ENCODE measurements around the gene MBD5.
"Not testable (repeated sequence)": the region's sequence is repeated elsewhere in the genome, so short reads cannot be mapped to it uniquely, and the experiment has no call there.

Gene MBD5

DNA sequence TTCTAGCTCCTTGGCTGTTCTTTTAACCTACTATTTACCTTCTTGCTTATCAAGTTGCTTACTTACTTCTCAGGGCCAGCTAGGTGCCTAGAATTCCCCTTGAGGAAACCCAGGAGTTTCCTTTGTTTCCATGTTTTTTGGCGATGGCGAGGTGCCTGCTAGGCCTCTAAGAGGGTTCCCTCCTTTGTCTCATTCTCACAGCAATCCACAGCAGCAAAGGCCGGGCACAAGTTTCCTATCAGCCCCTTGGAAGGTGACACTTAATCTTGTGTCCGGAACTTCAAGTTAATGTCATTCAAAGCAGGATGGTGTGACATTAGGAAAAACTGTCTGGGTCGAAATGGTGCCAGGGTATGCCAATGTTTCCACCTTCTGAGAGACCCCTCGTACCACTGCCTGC lies 521.7 kb downstream of the MBD5 start:
- Histone ChIP-seq H3K4me3 (ENCODE audit: low read depth, low read length) (no peak overlapping the region), H3K36me3 (ENCODE audit: control insufficient read depth, insufficient read depth, low read length) (no peaks in the 10 kb centered on the region), H3K4me1 (ENCODE audit: control insufficient read depth, insufficient read depth, low read length) (no peaks in the 10 kb centered on the region), H3K9ac (ENCODE audit: low read depth, low read length) (no peak overlapping the region), H3K27ac (ENCODE audit: low read depth, low read length) (no peak overlapping the region), H3K27me3 (ENCODE audit: control insufficient read depth, insufficient read depth, low read length) (no peaks in the 10 kb centered on the region), H3K9me3 (ENCODE audit: control insufficient read depth, insufficient read depth, low read length) (no peaks in the 10 kb centered on the region)

DNA sequence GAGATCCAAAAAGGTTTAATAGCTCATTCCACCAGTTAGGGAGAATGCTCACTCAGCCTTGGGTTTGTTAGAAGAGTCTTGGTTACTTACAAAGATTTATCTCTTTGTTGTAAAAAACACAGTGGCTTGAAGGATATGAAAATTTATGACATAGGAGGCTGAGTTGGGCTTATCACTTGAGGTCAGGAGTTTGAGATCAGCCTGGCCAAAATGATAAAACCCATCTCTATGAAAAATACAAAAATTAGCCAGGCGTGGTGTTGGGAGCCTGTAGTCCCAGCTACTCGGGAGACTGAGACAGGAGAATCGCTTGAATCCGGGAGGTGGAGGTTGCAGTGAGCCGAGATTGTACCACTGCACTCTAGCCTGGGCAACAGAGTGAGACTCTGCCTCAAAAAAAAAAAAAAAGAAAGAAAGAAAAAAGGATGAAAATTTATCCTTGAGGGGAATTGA lies 522.2 kb downstream of the MBD5 start:
- not testable (repeated sequence) for H3K27ac ChIP-seq (ENCODE audit: low read depth, low read length); H3K9ac ChIP-seq (ENCODE audit: low read depth, low read length); H3K4me3 ChIP-seq (ENCODE audit: low read depth, low read length); H3K27me3 ChIP-seq (ENCODE audit: control insufficient read depth, insufficient read depth, low read length); H3K36me3 ChIP-seq (ENCODE audit: control insufficient read depth, insufficient read depth, low read length); H3K9me3 ChIP-seq (ENCODE audit: control insufficient read depth, insufficient read depth, low read length); H3K4me1 ChIP-seq (ENCODE audit: control insufficient read depth, insufficient read depth, low read length)

DNA sequence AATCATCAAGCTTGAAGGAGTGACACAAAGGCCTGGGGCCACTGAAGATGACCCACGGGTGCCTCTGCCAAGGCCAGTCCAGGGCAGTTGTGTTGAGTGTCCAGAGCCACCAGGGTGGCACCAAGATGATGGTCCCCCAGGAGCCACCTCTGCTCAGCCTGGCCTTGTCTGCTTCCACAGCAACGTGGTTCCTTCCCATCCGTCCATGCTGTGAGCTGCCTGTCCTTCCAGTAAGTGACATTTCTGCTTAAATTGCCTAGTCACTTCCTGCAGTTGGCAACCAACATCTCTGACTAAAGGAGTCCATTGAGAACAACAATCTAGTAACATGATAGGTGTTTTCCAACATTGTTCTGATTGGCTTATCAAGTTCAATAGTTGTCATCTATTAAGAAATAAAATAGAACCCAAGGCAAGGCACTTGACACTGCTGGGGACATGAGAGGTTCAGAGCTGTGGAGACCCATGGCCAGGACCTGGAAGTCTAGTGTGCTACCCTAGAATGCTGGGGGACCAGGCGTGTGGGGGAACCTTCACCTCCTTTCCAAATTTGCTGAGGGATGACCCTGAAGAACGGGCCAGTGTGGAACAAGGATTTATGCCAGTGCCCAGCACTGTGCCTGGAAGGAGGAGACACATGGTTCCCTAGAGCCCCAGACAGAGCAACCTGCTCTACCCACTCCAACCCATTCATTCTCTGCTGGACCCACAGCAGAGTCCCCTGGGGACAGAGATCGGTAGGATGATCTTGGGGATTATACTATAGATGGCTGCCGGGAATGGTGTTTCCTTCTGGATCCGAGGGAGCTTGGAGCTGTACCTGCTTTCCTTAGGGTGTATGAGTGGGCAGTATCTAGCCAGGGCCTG lies 524.7 kb downstream of the MBD5 start:
- H3K9ac ChIP-seq (ENCODE audit: low read depth, low read length) = no peak overlapping the region
- no peak overlapping the region for H3K27ac ChIP-seq (ENCODE audit: low read depth, low read length)
- H3K4me1 ChIP-seq (ENCODE audit: control insufficient read depth, insufficient read depth, low read length) = no peaks in the 10 kb centered on the region
- no peaks in the 10 kb centered on the region for H3K27me3 ChIP-seq (ENCODE audit: control insufficient read depth, insufficient read depth, low read length)
- no peaks in the 10 kb centered on the region for H3K36me3 ChIP-seq (ENCODE audit: control insufficient read depth, insufficient read depth, low read length)
- no peaks in the 10 kb centered on the region for H3K9me3 ChIP-seq (ENCODE audit: control insufficient read depth, insufficient read depth, low read length)
- no peak overlapping the region for H3K4me3 ChIP-seq (ENCODE audit: low read depth, low read length)

DNA sequence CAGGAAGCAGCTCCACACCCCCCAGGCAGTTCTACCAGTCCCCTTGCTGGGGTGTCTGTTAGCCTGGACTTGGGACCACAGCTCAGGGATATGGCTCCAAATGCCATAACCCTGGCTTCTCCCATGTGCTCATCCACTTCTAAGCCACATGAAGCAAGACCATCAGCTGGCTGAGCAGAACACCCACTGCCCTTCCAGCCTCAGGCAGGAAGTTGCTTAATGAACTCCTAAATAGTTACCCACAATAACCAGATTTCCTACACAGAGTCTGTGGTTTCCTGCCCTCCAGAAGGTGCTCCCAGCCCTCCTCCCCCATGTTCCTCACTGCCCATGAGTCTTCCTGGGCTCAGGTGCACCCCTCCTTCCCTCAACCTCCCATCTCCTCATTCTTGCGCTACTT lies 525.4 kb downstream of the MBD5 start:
- H3K4me3 ChIP-seq (ENCODE audit: low read depth, low read length) = no peak overlapping the region
- H3K9ac ChIP-seq (ENCODE audit: low read depth, low read length) = no peak overlapping the region
- H3K9me3 ChIP-seq (ENCODE audit: control insufficient read depth, insufficient read depth, low read length) = no peaks in the 10 kb centered on the region
- no peaks in the 10 kb centered on the region for H3K4me1 ChIP-seq (ENCODE audit: control insufficient read depth, insufficient read depth, low read length)
- H3K27ac ChIP-seq (ENCODE audit: low read depth, low read length) = no peak overlapping the region
- H3K27me3 ChIP-seq (ENCODE audit: control insufficient read depth, insufficient read depth, low read length) = no peaks in the 10 kb centered on the region
- H3K36me3 ChIP-seq (ENCODE audit: control insufficient read depth, insufficient read depth, low read length) = no peaks in the 10 kb centered on the region

DNA sequence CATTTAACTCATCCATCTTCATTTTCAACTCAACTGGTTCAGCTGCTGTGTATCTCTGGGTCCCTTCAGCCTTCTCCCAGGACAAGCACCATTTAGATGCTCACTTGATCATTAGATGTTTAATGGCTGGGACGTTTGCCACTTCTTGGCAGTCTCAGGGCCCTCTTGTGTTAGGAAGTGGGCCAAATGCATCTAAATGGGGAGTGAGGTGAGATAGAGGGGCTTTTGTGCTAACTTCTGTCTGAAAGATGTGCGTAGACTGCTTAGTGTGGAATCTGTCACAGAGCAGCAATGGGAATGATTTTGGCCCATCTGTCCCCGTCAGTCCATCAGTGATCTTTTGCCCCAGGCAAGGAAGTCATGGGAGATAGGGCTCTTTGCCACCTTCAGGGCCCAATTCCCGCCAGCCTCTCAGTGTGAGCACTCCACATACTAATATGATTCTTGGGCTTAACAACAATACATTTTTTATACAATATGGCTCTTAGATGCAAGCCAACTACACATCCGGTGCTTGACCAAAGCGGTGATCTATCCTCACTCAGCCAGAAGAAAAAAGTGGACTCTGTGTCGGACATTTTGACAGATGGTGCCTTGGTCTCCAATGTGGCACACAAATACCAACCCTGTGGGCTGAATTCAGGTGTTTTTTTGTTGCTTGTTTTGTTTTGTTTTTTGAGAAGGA lies 528.0 kb downstream of the MBD5 start:
- H3K9me3 ChIP-seq (ENCODE audit: control insufficient read depth, insufficient read depth, low read length) = no peaks in the 10 kb centered on the region
- H3K4me1 ChIP-seq (ENCODE audit: control insufficient read depth, insufficient read depth, low read length) = peaks cover 4% of the 10 kb centered on the region
- no peaks in the 10 kb centered on the region for H3K36me3 ChIP-seq (ENCODE audit: control insufficient read depth, insufficient read depth, low read length)

DNA sequence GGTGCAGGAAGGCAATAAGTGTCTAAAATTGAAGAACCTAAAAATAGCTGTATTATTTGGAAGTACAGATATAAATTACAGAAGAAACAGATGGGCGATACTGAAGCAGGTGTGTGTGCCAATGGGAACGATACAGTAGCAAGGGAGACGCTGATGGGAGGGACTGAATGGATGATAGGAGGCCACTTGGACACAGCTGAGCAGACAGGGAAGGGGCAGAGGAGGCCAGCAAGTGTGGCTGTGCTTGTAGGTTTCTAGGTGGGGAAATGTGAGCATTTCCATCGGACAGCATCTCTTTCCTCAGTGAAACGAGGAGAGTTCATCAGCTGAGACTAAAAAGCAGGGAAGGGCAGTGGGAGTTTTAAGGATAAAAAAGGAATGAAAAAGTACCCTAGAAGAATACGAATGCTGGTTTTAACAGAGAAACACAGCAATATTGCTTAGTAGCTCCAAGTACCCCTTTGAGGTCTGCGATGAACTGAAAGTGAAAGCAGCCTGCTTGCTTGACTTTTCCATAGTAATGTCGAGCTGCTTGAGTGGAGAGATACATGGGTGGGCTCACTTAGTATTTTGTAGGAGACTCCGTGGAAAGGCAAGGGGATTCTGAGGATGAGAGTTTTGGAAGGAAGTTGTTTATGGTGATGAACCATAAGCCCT lies 531.9 kb downstream of the MBD5 start:
- Histone ChIP-seq H3K4me1 (ENCODE audit: control insufficient read depth, insufficient read depth, low read length) (peaks cover 28% of the 10 kb centered on the region), H3K27ac (ENCODE audit: low read depth, low read length) (no peak overlapping the region), H3K9ac (ENCODE audit: low read depth, low read length) (no peak overlapping the region), H3K4me3 (ENCODE audit: low read depth, low read length) (no peak overlapping the region), H3K27me3 (ENCODE audit: control insufficient read depth, insufficient read depth, low read length) (no peaks in the 10 kb centered on the region), H3K36me3 (ENCODE audit: control insufficient read depth, insufficient read depth, low read length) (no peaks in the 10 kb centered on the region), H3K9me3 (ENCODE audit: control insufficient read depth, insufficient read depth, low read length) (no peaks in the 10 kb centered on the region)

More for the DNA sequence above, 528.0 kb downstream of the MBD5 start:
- no peaks in the 10 kb centered on the region for H3K27me3 ChIP-seq (ENCODE audit: control insufficient read depth, insufficient read depth, low read length)
- no peak overlapping the region for H3K27ac ChIP-seq (ENCODE audit: low read depth, low read length)
- H3K9ac ChIP-seq (ENCODE audit: low read depth, low read length) = no peak overlapping the region
- no peak overlapping the region for H3K4me3 ChIP-seq (ENCODE audit: low read depth, low read length)

DNA sequence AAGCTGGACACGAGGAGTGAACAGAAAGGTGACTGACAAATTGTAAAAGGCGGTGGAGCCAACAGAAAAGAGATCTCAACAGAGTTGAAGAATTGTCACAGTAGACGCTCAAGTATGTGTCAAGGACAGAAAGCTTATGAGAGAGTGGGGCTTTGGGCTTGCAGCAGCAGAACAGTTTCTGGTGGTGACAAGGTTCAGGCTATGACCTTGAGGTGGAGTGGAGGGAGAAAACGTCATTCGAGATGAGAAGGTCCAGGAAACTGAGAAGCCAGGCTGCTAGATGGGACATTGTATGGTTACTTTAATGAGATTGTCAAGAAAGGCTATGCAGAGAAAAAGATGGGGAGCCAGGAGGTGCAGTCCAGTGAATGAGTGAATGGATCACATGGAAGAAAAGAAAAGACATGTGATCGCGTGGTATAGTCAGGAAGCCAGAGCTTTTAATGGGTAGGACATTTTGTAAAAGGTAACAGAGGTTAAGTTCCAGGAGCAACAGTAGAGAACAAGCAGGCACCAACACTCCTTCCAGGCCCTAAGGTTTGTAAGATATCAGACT lies 532.5 kb downstream of the MBD5 start:
- no peak overlapping the region for H3K27ac ChIP-seq (ENCODE audit: low read depth, low read length)
- H3K4me3 ChIP-seq (ENCODE audit: low read depth, low read length) = no peak overlapping the region

DNA sequence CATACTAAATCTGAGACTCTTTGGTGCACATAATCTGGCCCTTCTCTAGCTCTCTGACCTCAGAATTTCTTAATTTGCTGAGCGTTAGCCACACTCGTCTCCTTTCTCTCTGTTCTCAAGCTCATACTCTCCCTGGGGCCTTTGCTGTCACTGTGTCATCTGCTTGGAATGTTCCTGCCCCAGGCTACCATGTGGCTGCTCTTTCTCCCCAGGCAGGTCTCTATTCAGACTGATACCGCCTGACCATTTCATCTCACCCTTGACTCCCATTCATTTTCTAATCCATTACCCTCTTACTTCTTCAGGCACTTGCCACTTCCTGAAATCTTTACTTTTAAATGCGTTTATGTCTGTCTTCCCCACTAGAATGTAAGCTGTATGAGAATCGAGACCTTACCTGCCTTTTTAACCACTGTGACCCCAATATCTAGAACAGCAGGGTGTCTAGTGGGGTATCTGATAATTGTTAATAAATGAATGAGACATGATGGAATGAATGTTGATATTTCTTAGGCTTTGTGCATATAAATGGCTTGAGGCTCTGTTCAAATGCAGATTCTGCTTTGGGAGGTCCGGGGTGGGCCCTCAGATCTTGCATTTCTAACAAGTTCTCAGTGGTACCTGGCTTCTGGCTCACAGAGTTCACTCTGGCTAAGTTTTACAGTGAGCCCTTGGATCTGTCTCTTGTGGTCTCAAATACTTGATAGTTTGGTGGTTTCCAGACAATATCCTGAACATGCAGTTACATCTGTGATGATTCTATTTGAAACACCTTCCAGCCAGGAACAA lies 533.8 kb downstream of the MBD5 start:
- Histone ChIP-seq H3K4me1 (ENCODE audit: control insufficient read depth, insufficient read depth, low read length) (peaks cover 28% of the 10 kb centered on the region), H3K9me3 (ENCODE audit: control insufficient read depth, insufficient read depth, low read length) (no peaks in the 10 kb centered on the region), H3K36me3 (ENCODE audit: control insufficient read depth, insufficient read depth, low read length) (no peaks in the 10 kb centered on the region), H3K27ac (ENCODE audit: low read depth, low read length) (peak overlapping the region; percentile 89), H3K9ac (ENCODE audit: low read depth, low read length) (no peak overlapping the region), H3K27me3 (ENCODE audit: control insufficient read depth, insufficient read depth, low read length) (no peaks in the 10 kb centered on the region), H3K4me3 (ENCODE audit: low read depth, low read length) (peak overlapping the region; percentile 35; the same call in 1 of the 2 replicates)

More for the DNA sequence above, 532.5 kb downstream of the MBD5 start:
- Histone ChIP-seq H3K36me3 (ENCODE audit: control insufficient read depth, insufficient read depth, low read length) (no peaks in the 10 kb centered on the region), H3K9me3 (ENCODE audit: control insufficient read depth, insufficient read depth, low read length) (no peaks in the 10 kb centered on the region), H3K27me3 (ENCODE audit: control insufficient read depth, insufficient read depth, low read length) (no peaks in the 10 kb centered on the region), H3K4me1 (ENCODE audit: control insufficient read depth, insufficient read depth, low read length) (peaks cover 28% of the 10 kb centered on the region), H3K9ac (ENCODE audit: low read depth, low read length) (no peak overlapping the region)

DNA sequence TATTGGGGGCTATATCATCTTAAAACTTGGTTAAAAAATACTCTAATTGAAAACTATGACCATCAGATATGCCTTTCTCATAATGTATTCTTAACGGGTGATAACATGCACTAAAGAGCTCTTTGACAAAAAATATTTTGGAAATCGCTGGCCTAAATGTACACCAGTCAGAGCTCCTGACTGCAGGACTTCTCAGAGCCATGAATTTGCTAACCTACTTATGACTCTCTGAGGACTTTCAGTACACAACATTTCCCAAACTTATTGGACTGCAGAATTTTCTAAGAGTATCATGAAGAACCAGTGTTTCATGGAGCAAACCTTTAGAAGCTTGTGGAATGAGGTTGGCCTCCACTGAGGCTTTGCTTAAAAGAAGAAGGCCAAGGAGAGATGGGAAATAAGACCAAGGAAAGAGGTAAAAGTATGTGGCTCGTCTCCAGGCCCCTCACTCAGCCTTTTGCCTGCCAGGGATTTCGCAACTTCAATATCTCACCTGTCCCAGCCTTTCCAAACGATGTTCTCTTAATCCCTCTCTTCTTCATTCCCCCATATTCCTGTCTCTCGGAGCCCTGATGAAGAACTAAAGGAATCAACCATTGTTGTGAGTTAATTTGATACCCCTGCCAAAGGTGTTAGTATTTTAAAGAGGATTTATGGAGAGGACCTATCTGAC lies 534.9 kb downstream of the MBD5 start:
- no peak overlapping the region for H3K4me3 ChIP-seq (ENCODE audit: low read depth, low read length)
- no peaks in the 10 kb centered on the region for H3K27me3 ChIP-seq (ENCODE audit: control insufficient read depth, insufficient read depth, low read length)
- H3K9me3 ChIP-seq (ENCODE audit: control insufficient read depth, insufficient read depth, low read length) = no peaks in the 10 kb centered on the region
- peaks cover 28% of the 10 kb centered on the region for H3K4me1 ChIP-seq (ENCODE audit: control insufficient read depth, insufficient read depth, low read length)
- no peaks in the 10 kb centered on the region for H3K36me3 ChIP-seq (ENCODE audit: control insufficient read depth, insufficient read depth, low read length)
- peak overlapping the region; percentile 89 for H3K27ac ChIP-seq (ENCODE audit: low read depth, low read length)
- no peak overlapping the region for H3K9ac ChIP-seq (ENCODE audit: low read depth, low read length)

DNA sequence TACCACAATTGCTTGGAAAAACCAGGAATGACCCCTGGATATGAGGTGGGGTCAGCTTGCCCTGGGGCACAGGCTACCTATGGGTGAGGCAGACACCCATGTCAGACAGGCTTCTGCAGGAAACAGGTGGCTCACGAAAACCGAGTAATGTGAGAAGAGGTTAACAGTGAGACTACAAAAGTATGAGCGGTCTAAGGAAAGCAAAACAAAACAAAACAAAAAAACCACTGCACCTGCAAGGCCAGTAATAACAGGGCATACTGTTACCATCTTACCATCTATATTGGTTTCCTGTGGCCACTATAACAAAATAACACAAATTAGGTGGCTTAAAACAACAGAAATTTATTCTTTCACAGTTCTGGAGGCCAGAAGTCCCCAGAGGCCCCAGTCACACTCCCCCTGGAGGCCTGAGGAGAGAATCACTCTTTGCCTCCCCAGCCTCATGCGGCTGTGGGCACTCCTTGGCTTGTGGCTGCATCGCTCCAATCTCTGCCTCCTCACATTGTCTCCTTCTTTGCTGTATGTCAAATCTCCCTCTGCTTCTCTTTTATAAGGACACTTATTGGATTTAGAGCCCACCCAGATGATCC lies 537.0 kb downstream of the MBD5 start:
- H3K36me3 ChIP-seq (ENCODE audit: control insufficient read depth, insufficient read depth, low read length) = no peaks in the 10 kb centered on the region
- no peak overlapping the region for H3K9ac ChIP-seq (ENCODE audit: low read depth, low read length)
- no peaks in the 10 kb centered on the region for H3K27me3 ChIP-seq (ENCODE audit: control insufficient read depth, insufficient read depth, low read length)
- no peak overlapping the region for H3K27ac ChIP-seq (ENCODE audit: low read depth, low read length)
- H3K4me1 ChIP-seq (ENCODE audit: control insufficient read depth, insufficient read depth, low read length) = peaks cover 28% of the 10 kb centered on the region
- H3K9me3 ChIP-seq (ENCODE audit: control insufficient read depth, insufficient read depth, low read length) = no peaks in the 10 kb centered on the region
- no peak overlapping the region for H3K4me3 ChIP-seq (ENCODE audit: low read depth, low read length)
